GM18498 (cell line): ENCODE data around the gene NXPH1.

Experiments used
- ATAC-seq: cut with Tn5 transposase; IDR thresholded peaks from one replicate; pipeline ENCODE4 v1.9.1; 2021; ENCODE audit warnings: mild to moderate bottlenecking, moderate library complexity; ENCODE audit not compliant: unreplicated experiment

The NXPH1 gene

GRCh38 chr7:8435590-8436545 is 2.5 kb downstream of the NXPH1 start:
- ATAC-seq = no peak

DNA sequence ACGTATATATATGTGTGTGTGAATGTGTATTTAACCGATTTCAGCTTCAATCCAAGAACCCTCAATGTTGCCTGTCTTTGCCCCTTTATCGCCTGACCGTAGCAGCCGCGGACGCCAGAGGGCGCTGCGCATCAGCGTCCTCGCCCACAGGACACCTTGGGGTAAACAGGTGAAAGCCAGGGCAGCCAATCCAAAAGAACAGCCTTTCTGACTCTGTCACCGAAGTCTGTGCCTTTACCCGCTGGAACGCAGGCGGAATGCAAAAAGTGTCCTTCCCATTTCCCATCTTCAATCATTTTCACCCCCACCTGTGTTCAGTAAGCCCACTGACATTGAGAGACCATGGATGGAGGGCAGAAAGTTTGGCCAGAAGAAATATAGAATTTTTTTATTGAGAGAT is 3.6 kb downstream of the NXPH1 start:
- no peak for ATAC-seq

DNA sequence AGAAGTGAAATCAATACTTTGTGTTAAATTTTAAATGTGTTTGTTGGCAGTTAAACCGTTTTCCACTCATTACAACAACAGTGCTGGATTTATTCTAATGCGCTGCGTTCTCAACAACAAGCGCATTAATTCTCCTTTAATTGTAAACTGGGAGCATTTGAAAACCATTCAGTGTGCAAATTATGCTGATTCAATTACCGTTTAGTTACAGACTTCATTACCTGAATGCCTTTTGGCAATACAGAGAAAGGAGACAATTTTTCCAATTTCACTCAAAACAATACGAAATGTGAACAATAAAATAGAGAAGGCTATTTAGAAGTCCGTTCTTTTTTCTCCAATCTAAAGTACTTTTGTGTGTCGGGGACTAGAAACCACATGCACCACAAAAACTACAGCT is 4.2 kb downstream of the NXPH1 start:
- no peak for ATAC-seq

- ATAC-seq = no peak
These were observed 7.3 kb downstream of the NXPH1 start for GRCh38 chr7:8440670-8441069.

- ATAC-seq = no peak
These were observed 7.9 kb downstream of the NXPH1 start for GRCh38 chr7:8441106-8441965.

GRCh38 chr7:8442051-8442813 is 8.8 kb downstream of the NXPH1 start:
- no peak for ATAC-seq

DNA sequence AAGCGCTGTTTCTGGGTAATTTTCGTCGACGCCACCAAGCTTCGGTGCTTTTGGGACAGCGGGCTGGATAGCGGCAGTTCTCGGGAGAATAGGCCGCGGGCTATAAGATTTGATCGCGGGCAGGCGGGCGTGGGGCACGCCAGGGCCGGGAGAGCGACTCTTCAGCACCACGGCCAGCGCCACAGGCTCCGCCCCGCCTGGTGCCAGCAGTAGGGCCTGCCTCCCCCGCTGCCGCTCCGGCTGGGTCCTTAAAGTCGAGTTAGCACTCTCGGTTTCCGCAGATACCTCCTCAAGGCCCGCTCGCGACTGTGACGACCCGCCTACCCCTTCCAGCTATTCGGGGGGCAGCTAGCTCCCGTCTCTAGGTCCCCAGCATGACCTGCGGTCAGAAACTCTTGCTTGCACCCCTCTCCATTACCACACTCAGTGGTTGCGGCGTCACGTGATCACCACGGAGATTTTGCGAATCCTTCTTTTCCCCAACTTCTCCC is 9.4 kb downstream of the NXPH1 start:
- ATAC-seq = no peak

- no peak for ATAC-seq
These were observed 10.4 kb downstream of the NXPH1 start for GRCh38 chr7:8443576-8444467.

DNA sequence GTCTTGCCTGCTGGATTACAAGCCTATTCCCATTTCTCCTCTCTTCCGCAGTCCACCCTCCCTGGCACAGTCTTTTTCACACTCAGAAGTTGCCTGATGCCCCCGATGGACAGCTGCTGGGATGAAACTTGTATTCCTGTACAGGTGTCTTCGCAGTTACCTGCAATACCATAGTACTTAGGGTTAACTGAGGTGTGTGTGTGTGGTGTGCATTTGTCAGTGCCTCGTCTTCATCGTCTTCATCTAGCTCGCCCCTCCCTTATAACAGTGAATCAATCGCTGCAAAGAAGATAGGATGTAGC is 11.0 kb downstream of the NXPH1 start:
- ATAC-seq = no peak

DNA sequence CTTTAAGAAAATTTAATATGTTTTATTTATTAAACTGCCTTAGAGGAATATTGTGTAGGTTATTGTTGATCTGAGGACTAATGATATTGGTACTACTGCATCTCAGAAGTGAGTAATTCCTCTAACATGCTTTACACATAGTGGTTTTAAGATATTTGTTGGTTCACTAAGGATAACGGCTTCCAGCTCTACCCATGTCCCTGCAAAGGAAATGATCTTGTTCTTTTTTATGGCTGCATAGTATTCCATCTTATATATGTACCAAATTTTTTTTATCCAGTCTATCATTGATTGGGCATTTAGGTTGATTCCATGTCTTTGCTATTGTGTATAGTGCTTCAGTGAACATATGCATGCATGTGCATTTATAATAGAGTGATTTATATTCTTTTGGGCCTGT is 20.1 kb downstream of the NXPH1 start:
- ATAC-seq = no peak

DNA sequence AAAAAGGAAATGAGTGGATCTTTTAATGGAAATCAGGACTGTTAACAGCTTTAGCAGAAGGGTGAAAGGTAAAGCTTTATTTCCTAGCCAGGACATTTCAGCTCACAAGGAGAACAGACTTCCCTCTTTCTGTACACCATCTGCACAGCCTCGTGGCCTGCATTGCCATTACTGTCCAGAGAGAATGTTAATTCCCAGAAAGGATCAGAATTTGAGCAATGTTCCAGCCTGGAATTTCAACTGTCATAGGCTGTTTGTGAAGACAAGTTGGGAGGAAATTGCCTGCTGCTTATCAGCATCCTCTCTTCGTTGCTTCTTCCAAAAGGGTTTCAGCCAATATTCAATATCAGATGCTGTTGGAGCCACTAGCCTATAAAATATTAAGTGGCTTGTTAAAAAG is 22.0 kb downstream of the NXPH1 start:
- no peak for ATAC-seq

DNA sequence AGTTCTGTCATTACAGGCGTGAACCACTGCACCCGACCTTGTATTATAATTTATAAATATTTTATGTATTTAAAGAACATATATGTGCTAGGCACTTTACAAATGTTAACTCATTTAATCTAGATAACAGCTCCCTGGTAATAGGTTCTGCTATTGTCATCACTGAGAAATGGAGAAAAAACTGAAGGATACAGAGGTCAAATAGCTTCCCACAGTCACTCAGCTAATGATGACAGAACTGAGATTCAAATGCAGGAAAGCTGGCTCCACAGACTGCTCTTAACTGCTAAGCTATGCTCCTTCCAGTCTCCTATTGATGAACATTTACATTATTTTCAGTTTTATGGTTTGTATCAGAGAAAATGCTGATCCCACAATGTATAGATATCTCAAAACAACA is 28.9 kb downstream of the NXPH1 start:
- ATAC-seq = no peak

- no peak for ATAC-seq
These were observed 31.9 kb downstream of the NXPH1 start for GRCh38 chr7:8465338-8465737.

GRCh38 chr7:8480527-8480926 is 47.1 kb downstream of the NXPH1 start:
- ATAC-seq = no peak

- ATAC-seq = no peak
These were observed 47.7 kb downstream of the NXPH1 start for GRCh38 chr7:8481096-8481495.

DNA sequence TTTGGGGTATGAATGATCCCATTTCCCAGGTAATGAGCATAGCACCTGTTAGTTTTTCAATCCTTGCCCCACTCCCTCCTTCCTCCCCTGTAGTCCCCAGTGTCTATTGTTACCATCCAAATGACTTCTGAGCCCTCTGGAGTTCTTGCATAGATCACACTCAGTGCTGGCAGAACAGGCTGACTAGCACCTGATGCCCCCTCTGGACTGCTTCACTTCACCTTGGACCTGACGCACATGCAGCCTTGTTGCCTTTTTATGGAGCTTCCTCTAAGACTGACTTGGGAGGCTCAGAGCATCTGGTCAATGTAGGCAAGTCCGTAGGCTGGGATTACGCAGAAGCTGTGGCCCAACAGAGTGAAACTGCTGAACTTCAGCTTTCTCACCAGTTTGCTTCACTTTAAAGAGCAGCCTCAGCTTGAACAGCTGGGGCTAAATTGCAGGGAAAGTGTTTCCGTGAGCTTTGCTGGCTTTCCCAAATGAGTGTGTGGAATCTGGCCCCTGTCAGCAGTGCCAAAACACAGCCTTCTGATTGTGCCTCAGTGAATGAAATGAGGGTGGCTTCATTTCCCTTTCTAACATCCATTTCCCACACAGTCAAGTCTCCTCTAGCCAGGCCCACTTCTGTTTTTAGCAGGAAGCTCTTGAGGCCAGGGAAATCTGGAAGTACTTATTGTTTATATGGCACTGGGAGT is 48.5 kb downstream of the NXPH1 start:
- ATAC-seq = no peak

DNA sequence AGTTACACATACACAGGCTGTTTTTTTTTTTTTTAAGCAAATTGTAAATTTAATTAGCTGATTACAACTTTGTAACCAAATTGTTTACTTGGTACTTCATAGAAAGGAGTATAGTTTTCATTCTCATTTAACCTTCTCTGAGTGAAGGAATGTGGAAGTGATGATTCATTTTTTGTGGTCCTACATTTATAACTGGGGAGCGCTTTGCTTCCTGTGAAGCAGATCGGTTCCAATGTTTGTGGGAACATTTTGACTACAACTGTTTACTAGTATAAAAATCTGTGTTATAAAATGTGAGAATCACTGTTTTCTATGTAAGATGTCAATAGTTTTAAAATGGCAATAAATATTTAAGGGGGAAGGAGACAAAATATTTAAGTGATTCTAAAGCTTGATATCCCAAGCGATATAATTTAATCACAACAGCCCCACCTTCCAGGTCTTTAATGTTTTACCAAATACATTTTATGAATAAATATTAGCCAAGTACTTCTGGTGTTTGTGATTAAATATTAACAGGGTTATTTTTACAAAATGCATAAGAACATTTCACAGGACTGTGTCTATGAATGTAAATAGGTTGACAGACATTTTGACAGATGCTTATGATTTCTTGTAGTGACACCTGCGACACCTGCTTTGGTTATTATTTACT is 57.1 kb downstream of the NXPH1 start:
- no peak for ATAC-seq

- ATAC-seq = no peak
These were observed 57.7 kb downstream of the NXPH1 start for GRCh38 chr7:8491106-8491505.
